HG03342 (cell line): ENCODE data around the gene ZNF787.

Experiments
- ATAC-seq: cut with Tn5 transposase; IDR thresholded peaks from one replicate; pipeline ENCODE4 v1.9.1; 2021; ENCODE audit warnings: mild to moderate bottlenecking, moderate library complexity; ENCODE audit not compliant: unreplicated experiment

ZNF787 gene

GRCh38 chr19:56123266-56123891 is 2.3 kb upstream of the ZNF787 start:
- no peak for ATAC-seq

- ATAC-seq: peak; percentile 24
Observed at GRCh38 chr19:56120371-56121179, 520 bp downstream of the ZNF787 start.

GRCh38 chr19:56120002-56120370 is 1.1 kb downstream of the ZNF787 start:
- ATAC-seq: no peak

- ATAC-seq: no peak
Observed at GRCh38 chr19:56119582-56119978, 1.5 kb downstream of the ZNF787 start.

GRCh38 chr19:56118666-56119581 is 2.2 kb downstream of the ZNF787 start:
- ATAC-seq: no peak

GRCh38 chr19:56117889-56118288 is 3.2 kb downstream of the ZNF787 start:
- no peak for ATAC-seq

GRCh38 chr19:56117376-56117884 is 3.7 kb downstream of the ZNF787 start:
- no peak for ATAC-seq

GRCh38 chr19:56116606-56117005 is 4.5 kb downstream of the ZNF787 start:
- no peak for ATAC-seq

- no peak for ATAC-seq
Observed at GRCh38 chr19:56115490-56115889, 5.6 kb downstream of the ZNF787 start.

- no peak for ATAC-seq
Observed at GRCh38 chr19:56114778-56115110, 6.4 kb downstream of the ZNF787 start.

- ATAC-seq: no peak
Observed at GRCh38 chr19:56114051-56114777, 6.9 kb downstream of the ZNF787 start.

GRCh38 chr19:56113074-56113632 is 7.9 kb downstream of the ZNF787 start:
- no peak for ATAC-seq

- no peak for ATAC-seq
Observed at GRCh38 chr19:56112313-56112709, 8.8 kb downstream of the ZNF787 start.

GRCh38 chr19:56111601-56112312 is 9.3 kb downstream of the ZNF787 start:
- ATAC-seq: peak; percentile 69

GRCh38 chr19:56110515-56111448 is 10.3 kb downstream of the ZNF787 start:
- no peak for ATAC-seq

- ATAC-seq: no peak
Observed at GRCh38 chr19:56109226-56109625, 11.9 kb downstream of the ZNF787 start.

GRCh38 chr19:56108447-56109195 is 12.5 kb downstream of the ZNF787 start:
- no peak for ATAC-seq
